Gastrocnemius medialis (tissue), 4 donors: ENCODE data around the gene PTPRN2.

Source experiments
- POLR2A ChIP-seq, 2 donors: fragments of 450-650 bp; IDR thresholded peaks; one replicate each; pipeline ENCODE4 v1.6.1; 2017; ENCODE audit warnings: antibody characterized with exemption in 2 of 2, mild to moderate bottlenecking in 2 of 2, moderate library complexity in 2 of 2
- TF ChIP-seq, protein P1 (sequence below), 5 experiments: fragments of 450-650 bp in 3 of 5; fragments of 200-600 bp in 2 of 5; sonication (generic) in 2 of 5; IDR thresholded peaks in 4 of 5; conservative IDR thresholded peaks in 1 of 5; 1 replicate in 4 of 5; 2 replicates in 1 of 5; pipeline ENCODE4 v1.5.1; 2016 to 2019; ENCODE audit warnings: antibody characterized with exemption in 5 of 5, mild to moderate bottlenecking in 3 of 5, moderate library complexity in 3 of 5

GRCh38 chr7:158602905-158603772, 15.5 kb upstream of the PTPRN2 start:
- TF ChIP-seq, protein P1, sequence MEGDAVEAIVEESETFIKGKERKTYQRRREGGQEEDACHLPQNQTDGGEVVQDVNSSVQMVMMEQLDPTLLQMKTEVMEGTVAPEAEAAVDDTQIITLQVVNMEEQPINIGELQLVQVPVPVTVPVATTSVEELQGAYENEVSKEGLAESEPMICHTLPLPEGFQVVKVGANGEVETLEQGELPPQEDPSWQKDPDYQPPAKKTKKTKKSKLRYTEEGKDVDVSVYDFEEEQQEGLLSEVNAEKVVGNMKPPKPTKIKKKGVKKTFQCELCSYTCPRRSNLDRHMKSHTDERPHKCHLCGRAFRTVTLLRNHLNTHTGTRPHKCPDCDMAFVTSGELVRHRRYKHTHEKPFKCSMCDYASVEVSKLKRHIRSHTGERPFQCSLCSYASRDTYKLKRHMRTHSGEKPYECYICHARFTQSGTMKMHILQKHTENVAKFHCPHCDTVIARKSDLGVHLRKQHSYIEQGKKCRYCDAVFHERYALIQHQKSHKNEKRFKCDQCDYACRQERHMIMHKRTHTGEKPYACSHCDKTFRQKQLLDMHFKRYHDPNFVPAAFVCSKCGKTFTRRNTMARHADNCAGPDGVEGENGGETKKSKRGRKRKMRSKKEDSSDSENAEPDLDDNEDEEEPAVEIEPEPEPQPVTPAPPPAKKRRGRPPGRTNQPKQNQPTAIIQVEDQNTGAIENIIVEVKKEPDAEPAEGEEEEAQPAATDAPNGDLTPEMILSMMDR (IDR thresholded peaks at IDR 0.05 in 4 of 5, conservative IDR thresholded peaks at IDR 0.05 in 1 of 5), result no peak
- TF ChIP-seq POLR2A (IDR thresholded peaks at IDR 0.05), result no peak
